ENCODE results near the gene CALCOCO2.
"Not testable (repeated sequence)": the region's sequence is repeated elsewhere in the genome, so short reads cannot be mapped to it uniquely, and the experiment has no call there.

The CALCOCO2 gene

GRCh38 chr17:48825446-48826381, 5.1 kb upstream of the CALCOCO2 start:
- in situ Hi-C loops (cut with HindIII; ENCODE audit: low sequenced_read_pairs) = no loop called here
- peak; percentile 11 for DNase-seq (ENCODE audit: low read depth, low spot score)
- H3K4me3 ChIP-seq (ENCODE audit: low read depth, low read length) = no peak overlapping the region

GRCh38 chr17:48831549-48831883, 681 bp downstream of the CALCOCO2 start:
- DNase-seq (ENCODE audit: low read depth, low spot score) = no peak
- H3K4me3 ChIP-seq (ENCODE audit: low read depth, low read length) = peak overlapping the region; percentile 74
- in situ Hi-C loops (cut with HindIII; ENCODE audit: low sequenced_read_pairs) = no loop called here
- TF ChIP-seq CTCF (IDR thresholded peaks at IDR 0.05; ENCODE audit: low read depth, low read length) = no peak

More at GRCh38 chr17:48825446-48826381, 5.1 kb upstream of the CALCOCO2 start:
- no peak for TF ChIP-seq CTCF (IDR thresholded peaks at IDR 0.05; ENCODE audit: low read depth, low read length)

- DNase-seq (ENCODE audit: low read depth, low spot score) = no peak
- in situ Hi-C loops (cut with HindIII; ENCODE audit: low sequenced_read_pairs) = no loop called here
- no peak for TF ChIP-seq CTCF (IDR thresholded peaks at IDR 0.05; ENCODE audit: low read depth, low read length)
Observed at GRCh38 chr17:48834973-48835372, 4.1 kb downstream of the CALCOCO2 start.

GRCh38 chr17:48835971-48836370, 5.1 kb downstream of the CALCOCO2 start:
- DNase-seq (ENCODE audit: low read depth, low spot score) = no peak

More at GRCh38 chr17:48834973-48835372, 4.1 kb downstream of the CALCOCO2 start:
- H3K4me3 ChIP-seq (ENCODE audit: low read depth, low read length) = no peak overlapping the region

GRCh38 chr17:48837458-48837857, 6.6 kb downstream of the CALCOCO2 start:
- in situ Hi-C loops (cut with HindIII; ENCODE audit: low sequenced_read_pairs); H3K4me3 ChIP-seq (ENCODE audit: low read depth, low read length); DNase-seq (ENCODE audit: low read depth, low spot score): not testable (repeated sequence)

More at GRCh38 chr17:48835971-48836370, 5.1 kb downstream of the CALCOCO2 start:
- in situ Hi-C loops (cut with HindIII; ENCODE audit: low sequenced_read_pairs) = no loop called here
- no peak for TF ChIP-seq CTCF (IDR thresholded peaks at IDR 0.05; ENCODE audit: low read depth, low read length)
- H3K4me3 ChIP-seq (ENCODE audit: low read depth, low read length) = no peak overlapping the region

- in situ Hi-C loops (cut with HindIII; ENCODE audit: low sequenced_read_pairs) = no loop called here
- TF ChIP-seq CTCF (IDR thresholded peaks at IDR 0.05; ENCODE audit: low read depth, low read length) = no peak
- no peak for DNase-seq (ENCODE audit: low read depth, low spot score)
- H3K4me3 ChIP-seq (ENCODE audit: low read depth, low read length) = no peak overlapping the region
Observed at GRCh38 chr17:48840441-48840840, 9.6 kb downstream of the CALCOCO2 start.

- peak overlapping the region; percentile 29 for H3K4me3 ChIP-seq (ENCODE audit: low read depth, low read length)
- peak; percentile 77 for DNase-seq (ENCODE audit: low read depth, low spot score)
- no peak for TF ChIP-seq CTCF (IDR thresholded peaks at IDR 0.05; ENCODE audit: low read depth, low read length)
- in situ Hi-C loops (cut with HindIII; ENCODE audit: low sequenced_read_pairs) = no loop called here
Observed at GRCh38 chr17:48841395-48841831, 10.6 kb downstream of the CALCOCO2 start.
